ENCODE results near the gene DUSP1. TPM values are rescaled to one million over a fixed set of nuclear protein-coding genes. Genes with fewer than 3 reads are reported as not detected.

DUSP1 gene
- total and polyA plus RNA-seq, 2 donors (not counting 3 experiments of a cell fraction or from before 2014, with no cell fraction given) = 36.1 to 196 TPM

DNA sequence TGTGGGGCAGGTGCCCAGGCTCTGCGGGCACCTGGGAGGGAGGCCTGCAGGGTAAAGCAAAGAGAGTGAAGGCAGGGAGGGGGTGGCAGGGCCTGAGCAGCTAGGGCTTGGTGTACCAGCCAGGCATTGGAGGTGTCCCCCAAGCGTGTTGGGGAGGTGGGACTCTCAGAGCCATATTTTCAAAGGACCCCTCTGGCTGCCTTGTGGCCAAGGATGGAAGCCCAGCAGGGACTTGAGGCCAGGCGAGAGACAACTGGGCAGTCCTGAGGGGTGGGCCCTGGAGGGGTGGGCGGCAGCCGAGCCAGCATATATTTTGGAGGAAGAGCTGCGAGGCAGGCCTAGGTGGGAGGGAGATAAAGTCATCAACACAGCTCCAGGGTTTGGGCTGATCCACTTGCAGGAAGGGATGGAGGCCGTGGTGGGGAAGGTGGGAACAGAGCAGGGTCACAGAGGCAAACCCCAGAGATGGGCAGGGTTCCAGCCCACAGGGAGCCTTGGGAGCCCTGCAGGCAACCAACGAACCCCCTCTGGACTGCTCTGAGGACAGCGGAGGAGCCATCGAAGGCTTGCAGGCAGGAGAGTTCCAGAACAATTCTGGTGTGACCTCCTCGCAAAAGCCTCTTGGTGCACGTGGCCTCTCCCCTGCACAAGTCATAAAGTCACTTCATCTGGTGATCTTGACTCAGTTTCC, 35.7 kb downstream of the DUSP1 start:
- dilution Hi-C loops (cut with MboI; ENCODE audit: extremely low pct_ligation_motif_present, low sequenced_read_pairs) = no loop called here

More for the DNA sequence above, 35.7 kb downstream of the DUSP1 start:
- Histone ChIP-seq H3K9ac (replicated peaks; ENCODE audit: extremely low read depth, insufficient read depth, low read length) (no peak overlapping the region), H3K27me3 (ENCODE audit: control insufficient read depth in 2 of 2, insufficient read depth in 2 of 2, low read length in 2 of 2) (no peaks in the 10 kb centered on the region), H4K20me1 (replicated peaks; ENCODE audit: control insufficient read depth, extremely low read depth, insufficient read depth, low read length) (no peaks in the 10 kb centered on the region), H3K4me2 (ENCODE audit: insufficient read depth, low read length) (no peak overlapping the region), H3K4me1 (ENCODE audit: control insufficient read depth, extremely low read depth, insufficient read depth, low read length) (peaks cover 9% of the 10 kb centered on the region), H3K9me3 (replicated peaks; ENCODE audit: control insufficient read depth, insufficient read depth, low read length) (no peaks in the 10 kb centered on the region), H3K9me1 (replicated peaks; ENCODE audit: control insufficient read depth, extremely low read depth, insufficient read depth, low read length) (no peaks in the 10 kb centered on the region), H2AFZ (ENCODE audit: low read depth, low read length) (no peak overlapping the region), H3K27ac (ENCODE audit: insufficient read depth, low read depth, low read length) (no peak overlapping the region), H3K36me3 (ENCODE audit: control insufficient read depth in 2 of 2, extremely low read depth in 1 of 2, insufficient read depth in 2 of 2, low read length in 2 of 2) (no peaks in the 10 kb centered on the region), H3K4me3 (replicated peaks in 1 of 3; ENCODE audit: insufficient read depth in 1 of 3, low read depth in 1 of 3, low read length in 3 of 3) (no peak overlapping the region), H3K79me2 (ENCODE audit: control insufficient read depth, insufficient read depth, low read length) (no peaks in the 10 kb centered on the region)
- TF ChIP-seq GATA2 (IDR thresholded peaks at IDR 0.05; ENCODE audit: insufficient read depth, insufficient read length, low read depth, low read length) (no peak), FOS (IDR thresholded peaks at IDR 0.05; ENCODE audit: borderline replicate concordance, insufficient read depth, low read length) (no peak), JUN (IDR thresholded peaks at IDR 0.05; ENCODE audit: borderline replicate concordance, insufficient read depth, insufficient read length, low read depth) (no peak), EZH2 (IDR thresholded peaks at IDR 0.05; ENCODE audit: borderline replicate concordance, low read depth, low read length, severe bottlenecking) (no peak), MYC (IDR thresholded peaks at IDR 0.05; ENCODE audit: low read depth, low read length) (no peak), POLR2AphosphoS5 (IDR thresholded peaks at IDR 0.05; ENCODE audit: insufficient read depth, low read depth, low read length) (no peak), POLR2A (IDR thresholded peaks at IDR 0.05; ENCODE audit: low read depth, low read length) (no peak)
- TF ChIP-seq, protein P1, sequence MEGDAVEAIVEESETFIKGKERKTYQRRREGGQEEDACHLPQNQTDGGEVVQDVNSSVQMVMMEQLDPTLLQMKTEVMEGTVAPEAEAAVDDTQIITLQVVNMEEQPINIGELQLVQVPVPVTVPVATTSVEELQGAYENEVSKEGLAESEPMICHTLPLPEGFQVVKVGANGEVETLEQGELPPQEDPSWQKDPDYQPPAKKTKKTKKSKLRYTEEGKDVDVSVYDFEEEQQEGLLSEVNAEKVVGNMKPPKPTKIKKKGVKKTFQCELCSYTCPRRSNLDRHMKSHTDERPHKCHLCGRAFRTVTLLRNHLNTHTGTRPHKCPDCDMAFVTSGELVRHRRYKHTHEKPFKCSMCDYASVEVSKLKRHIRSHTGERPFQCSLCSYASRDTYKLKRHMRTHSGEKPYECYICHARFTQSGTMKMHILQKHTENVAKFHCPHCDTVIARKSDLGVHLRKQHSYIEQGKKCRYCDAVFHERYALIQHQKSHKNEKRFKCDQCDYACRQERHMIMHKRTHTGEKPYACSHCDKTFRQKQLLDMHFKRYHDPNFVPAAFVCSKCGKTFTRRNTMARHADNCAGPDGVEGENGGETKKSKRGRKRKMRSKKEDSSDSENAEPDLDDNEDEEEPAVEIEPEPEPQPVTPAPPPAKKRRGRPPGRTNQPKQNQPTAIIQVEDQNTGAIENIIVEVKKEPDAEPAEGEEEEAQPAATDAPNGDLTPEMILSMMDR (IDR thresholded peaks at IDR 0.05; ENCODE audit: extremely low read depth in 1 of 2, insufficient read depth in 1 of 2, low read depth in 1 of 2, low read length in 2 of 2) = no peak
- TF ChIP-seq, protein P2, sequence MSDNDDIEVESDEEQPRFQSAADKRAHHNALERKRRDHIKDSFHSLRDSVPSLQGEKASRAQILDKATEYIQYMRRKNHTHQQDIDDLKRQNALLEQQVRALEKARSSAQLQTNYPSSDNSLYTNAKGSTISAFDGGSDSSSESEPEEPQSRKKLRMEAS (IDR thresholded peaks at IDR 0.05; ENCODE audit: insufficient read depth, insufficient read length) = no peak
- ChIA-PET CTCF (interaction anchor here (0.6 to 1.2 kb wide), 3 partner anchors 20 to 37 kb away, joined by 3 read pairs; no protein-coding TSS in a partner anchor), POLR2A (no interaction called here)
- no peak for FAIRE-seq
- DNase-seq (ENCODE audit: low read depth, low spot score) = no peak
- intact Hi-C loops (cut with micrococcal nuclease) = no loop called here
- BruUV-seq (replicated peaks) = no TSS peak
